Measurements from ENCODE around the gene CCDC71. TPM values are rescaled to one million over a fixed set of nuclear protein-coding genes. Genes with fewer than 3 reads are reported as not detected.

CCDC71 gene
- total RNA-seq, 1 donor from 2014 or later, result 24.9 TPM

- H3K36me3 Mint-ChIP-seq (ENCODE audit: low read depth), result no peaks in the 10 kb centered on the region
Measured at GRCh38 chr3:49175530-49175929, 9.4 kb upstream of the CCDC71 start.

GRCh38 chr3:49174397-49174985 is 8.4 kb upstream of the CCDC71 start:
- no peak overlapping the region for H3K4me3 Mint-ChIP-seq (ENCODE audit: low read depth)
- no peak for DNase-seq (ENCODE audit: low spot score)
- H3K36me3 Mint-ChIP-seq (ENCODE audit: low read depth), result no peaks in the 10 kb centered on the region
- peaks cover 5% of the 10 kb centered on the region for H3K4me1 Mint-ChIP-seq (ENCODE audit: low read depth)
- intact Hi-C loops (cut with micrococcal nuclease), result loop anchor here (10.0 kb wide), 1 partner anchor 100 kb away; the partner anchor contains the start of gene C3orf62
- H3K9me3 Mint-ChIP-seq, result no peaks in the 10 kb centered on the region
- H3K27me3 Mint-ChIP-seq (ENCODE audit: low read depth), result peaks cover 8% of the 10 kb centered on the region
- H3K27ac Mint-ChIP-seq, result no peak overlapping the region

More at GRCh38 chr3:49175530-49175929, 9.4 kb upstream of the CCDC71 start:
- Mint-ChIP-seq H3K4me3 (ENCODE audit: low read depth) (no peak overlapping the region), H3K9me3 (no peaks in the 10 kb centered on the region), H3K27ac (no peak overlapping the region), H3K27me3 (ENCODE audit: low read depth) (peaks cover 9% of the 10 kb centered on the region), H3K4me1 (ENCODE audit: low read depth) (peaks cover 5% of the 10 kb centered on the region)
- intact Hi-C loops (cut with micrococcal nuclease), result loop anchor here (10.0 kb wide), 1 partner anchor 99 kb away; the partner anchor contains the start of gene C3orf62
- DNase-seq (ENCODE audit: low spot score), result no peak

GRCh38 chr3:49173792-49174170 is 7.7 kb upstream of the CCDC71 start:
- Mint-ChIP-seq H3K4me3 (ENCODE audit: low read depth) (no peak overlapping the region), H3K9me3 (no peaks in the 10 kb centered on the region), H3K27ac (no peak overlapping the region), H3K36me3 (ENCODE audit: low read depth) (no peaks in the 10 kb centered on the region), H3K27me3 (ENCODE audit: low read depth) (peaks cover under 1% of the 10 kb centered on the region), H3K4me1 (ENCODE audit: low read depth) (peaks cover 5% of the 10 kb centered on the region)
- intact Hi-C loops (cut with micrococcal nuclease), result loop anchor here (10.0 kb wide), 1 partner anchor 101 kb away; the partner anchor contains the start of gene C3orf62
- no peak for DNase-seq (ENCODE audit: low spot score)

- intact Hi-C loops (cut with micrococcal nuclease), result loop anchor here (10.0 kb wide), 1 partner anchor 102 kb away; the partner anchor contains the start of gene C3orf62
- no peak for DNase-seq (ENCODE audit: low spot score)
- H3K27ac Mint-ChIP-seq, result no peak overlapping the region
- no peak overlapping the region for H3K4me3 Mint-ChIP-seq (ENCODE audit: low read depth)
- H3K27me3 Mint-ChIP-seq (ENCODE audit: low read depth), result no peaks in the 10 kb centered on the region
- peaks cover 5% of the 10 kb centered on the region for H3K4me1 Mint-ChIP-seq (ENCODE audit: low read depth)
- H3K36me3 Mint-ChIP-seq (ENCODE audit: low read depth), result no peaks in the 10 kb centered on the region
- H3K9me3 Mint-ChIP-seq, result no peaks in the 10 kb centered on the region
Measured at GRCh38 chr3:49173116-49173791, 7.1 kb upstream of the CCDC71 start.

- H3K4me1 Mint-ChIP-seq (ENCODE audit: low read depth), result peaks cover 5% of the 10 kb centered on the region
- no peaks in the 10 kb centered on the region for H3K36me3 Mint-ChIP-seq (ENCODE audit: low read depth)
- peak overlapping the region; percentile 30 for H3K4me3 Mint-ChIP-seq (ENCODE audit: low read depth)
- no peaks in the 10 kb centered on the region for H3K27me3 Mint-ChIP-seq (ENCODE audit: low read depth)
- no peak overlapping the region for H3K27ac Mint-ChIP-seq
- no peaks in the 10 kb centered on the region for H3K9me3 Mint-ChIP-seq
- DNase-seq (ENCODE audit: low spot score), result no peak
- intact Hi-C loops (cut with micrococcal nuclease), result loop anchor here (10.0 kb wide), 1 partner anchor 102 kb away; the partner anchor contains the start of gene C3orf62
Measured at GRCh38 chr3:49172551-49173041, 6.5 kb upstream of the CCDC71 start.

GRCh38 chr3:49171775-49172500 is 5.8 kb upstream of the CCDC71 start:
- Mint-ChIP-seq H3K27ac (no peak overlapping the region), H3K9me3 (no peaks in the 10 kb centered on the region), H3K36me3 (ENCODE audit: low read depth) (no peaks in the 10 kb centered on the region), H3K4me1 (ENCODE audit: low read depth) (peaks cover 5% of the 10 kb centered on the region), H3K4me3 (ENCODE audit: low read depth) (peak overlapping the region; percentile 39), H3K27me3 (ENCODE audit: low read depth) (no peaks in the 10 kb centered on the region)
- DNase-seq (ENCODE audit: low spot score), result no peak
- intact Hi-C loops (cut with micrococcal nuclease), result loop anchor here (1.0 to 10.0 kb wide), 2 partner anchors 103 to 277 kb away; partner anchors contain the start of gene C3orf62

GRCh38 chr3:49171119-49171774 is 5.1 kb upstream of the CCDC71 start, which contains the start of gene KLHDC8B:
TSS of gene KLHDC8B (plus strand) at chr3:49171598. CDS start at chr3:49172770, 1,172 bp downstream.
- peaks cover 6% of the 10 kb centered on the region for H3K36me3 Mint-ChIP-seq (ENCODE audit: low read depth)
- peak within 1 kb of the TSS; percentile 84 for H3K4me3 Mint-ChIP-seq (ENCODE audit: low read depth)
- peak; percentile 73 for DNase-seq (ENCODE audit: low spot score)
- no peaks in the 10 kb centered on the region for H3K9me3 Mint-ChIP-seq
- H3K4me1 Mint-ChIP-seq (ENCODE audit: low read depth), result peaks cover 8% of the 10 kb centered on the region
- H3K27me3 Mint-ChIP-seq (ENCODE audit: low read depth), result no peaks in the 10 kb centered on the region
- intact Hi-C loops (cut with micrococcal nuclease), result loop anchor here (1.0 to 10.0 kb wide), 2 partner anchors 104 to 278 kb away; partner anchors contain the start of gene C3orf62
- H3K27ac Mint-ChIP-seq, result peak within 1 kb of the TSS; percentile 48

- intact Hi-C loops (cut with micrococcal nuclease), result loop anchor here (1.0 to 10.0 kb wide), 2 partner anchors 104 to 279 kb away; partner anchors contain the start of gene C3orf62
- Mint-ChIP-seq H3K36me3 (ENCODE audit: low read depth) (peaks cover 7% of the 10 kb centered on the region), H3K4me3 (ENCODE audit: low read depth) (peak overlapping the region; percentile 84), H3K27ac (peak overlapping the region; percentile 48), H3K4me1 (ENCODE audit: low read depth) (peaks cover 9% of the 10 kb centered on the region), H3K9me3 (no peaks in the 10 kb centered on the region), H3K27me3 (ENCODE audit: low read depth) (no peaks in the 10 kb centered on the region)
- DNase-seq (ENCODE audit: low spot score), result no peak
Measured at GRCh38 chr3:49170744-49171118, 4.6 kb upstream of the CCDC71 start.

GRCh38 chr3:49166752-49167556 is 823 bp upstream of the CCDC71 start:
- Mint-ChIP-seq H3K9me3 (no peaks in the 10 kb centered on the region), H3K4me1 (ENCODE audit: low read depth) (peaks cover 22% of the 10 kb centered on the region), H3K27ac (peak overlapping the region; percentile 85), H3K4me3 (ENCODE audit: low read depth) (peak overlapping the region; percentile 85), H3K36me3 (ENCODE audit: low read depth) (peaks cover 39% of the 10 kb centered on the region), H3K27me3 (ENCODE audit: low read depth) (no peaks in the 10 kb centered on the region)
- intact Hi-C loops (cut with micrococcal nuclease), result loop anchor here (5.0 to 10.0 kb wide), 3 partner anchors 45 to 182 kb away; partner anchors contain the start of genes USP19 and USP4
- DNase-seq (ENCODE audit: low spot score), result no peak

GRCh38 chr3:49164983-49165720 is 979 bp downstream of the CCDC71 start:
- H3K27ac Mint-ChIP-seq, result peak overlapping the region; percentile 81

GRCh38 chr3:49163609-49164008 is 2.5 kb downstream of the CCDC71 start:
- no peak overlapping the region for H3K27ac Mint-ChIP-seq
- intact Hi-C loops (cut with micrococcal nuclease), result loop anchor here (10.0 kb wide), 1 partner anchor 179 kb away; no protein-coding TSS in a partner anchor
- H3K9me3 Mint-ChIP-seq, result no peaks in the 10 kb centered on the region
- peaks cover 42% of the 10 kb centered on the region for H3K36me3 Mint-ChIP-seq (ENCODE audit: low read depth)
- no peak for DNase-seq (ENCODE audit: low spot score)
- peaks cover 20% of the 10 kb centered on the region for H3K4me1 Mint-ChIP-seq (ENCODE audit: low read depth)
- no peaks in the 10 kb centered on the region for H3K27me3 Mint-ChIP-seq (ENCODE audit: low read depth)
- H3K4me3 Mint-ChIP-seq (ENCODE audit: low read depth), result no peak overlapping the region

More at GRCh38 chr3:49164983-49165720, 979 bp downstream of the CCDC71 start:
- intact Hi-C loops (cut with micrococcal nuclease), result loop anchor here (5.0 to 10.0 kb wide), 3 partner anchors 43 to 180 kb away; partner anchors contain the start of genes USP19 and USP4
- no peak for DNase-seq (ENCODE audit: low spot score)
- H3K9me3 Mint-ChIP-seq, result no peaks in the 10 kb centered on the region
- H3K4me1 Mint-ChIP-seq (ENCODE audit: low read depth), result peaks cover 20% of the 10 kb centered on the region
- peaks cover 42% of the 10 kb centered on the region for H3K36me3 Mint-ChIP-seq (ENCODE audit: low read depth)
- H3K4me3 Mint-ChIP-seq (ENCODE audit: low read depth), result peak overlapping the region; percentile 93
- no peaks in the 10 kb centered on the region for H3K27me3 Mint-ChIP-seq (ENCODE audit: low read depth)

Data from activated T-helper 2 cell treated with anti-CD3 and anti-CD28 coated beads, Interferon-gamma antibody, Interleukin-2, Interleukin-4, amounts not matched to agents 10 μg/mL and 5 μg/mL and 100 μg/mL, durations not matched to agents 14 hours and 24 hours and 36 hours (primary cell).